ENCODE results near the gene DRICH1.

DNA sequence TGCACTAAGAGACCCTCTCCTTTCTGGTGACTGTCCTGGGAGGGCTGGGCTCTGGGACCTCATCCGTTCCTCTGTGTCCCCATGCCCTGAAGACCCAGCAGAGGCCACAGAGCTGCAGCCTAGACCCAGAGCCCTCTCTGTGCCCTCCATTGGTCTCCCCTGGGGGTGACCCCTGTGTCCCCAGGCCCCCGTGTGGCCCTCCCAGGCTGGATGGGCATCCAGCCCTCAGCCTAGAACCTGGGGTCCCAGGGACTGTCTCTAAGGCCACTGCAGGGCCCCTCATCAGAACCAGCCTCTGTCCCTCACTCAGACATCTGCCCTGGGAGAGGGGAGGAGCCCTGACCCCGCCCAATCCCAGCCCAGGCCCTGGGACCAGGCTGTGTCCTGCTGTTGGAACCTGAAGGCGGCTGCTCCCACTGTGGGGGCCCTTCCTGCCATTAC lies 57.7 kb downstream of the DRICH1 start:
- no peak for TF ChIP-seq TEAD1 (CRISPR knock-in tag; IDR thresholded peaks at IDR 0.05)
- TF ChIP-seq CTCF (IDR thresholded peaks at IDR 0.05), result no peak
- TF ChIP-seq SP1 (CRISPR knock-in tag; conservative IDR thresholded peaks at IDR 0.05), result no peak
- no peak for TF ChIP-seq CREB1 (CRISPR knock-in tag; IDR thresholded peaks at IDR 0.05)
- TF ChIP-seq, protein P1, sequence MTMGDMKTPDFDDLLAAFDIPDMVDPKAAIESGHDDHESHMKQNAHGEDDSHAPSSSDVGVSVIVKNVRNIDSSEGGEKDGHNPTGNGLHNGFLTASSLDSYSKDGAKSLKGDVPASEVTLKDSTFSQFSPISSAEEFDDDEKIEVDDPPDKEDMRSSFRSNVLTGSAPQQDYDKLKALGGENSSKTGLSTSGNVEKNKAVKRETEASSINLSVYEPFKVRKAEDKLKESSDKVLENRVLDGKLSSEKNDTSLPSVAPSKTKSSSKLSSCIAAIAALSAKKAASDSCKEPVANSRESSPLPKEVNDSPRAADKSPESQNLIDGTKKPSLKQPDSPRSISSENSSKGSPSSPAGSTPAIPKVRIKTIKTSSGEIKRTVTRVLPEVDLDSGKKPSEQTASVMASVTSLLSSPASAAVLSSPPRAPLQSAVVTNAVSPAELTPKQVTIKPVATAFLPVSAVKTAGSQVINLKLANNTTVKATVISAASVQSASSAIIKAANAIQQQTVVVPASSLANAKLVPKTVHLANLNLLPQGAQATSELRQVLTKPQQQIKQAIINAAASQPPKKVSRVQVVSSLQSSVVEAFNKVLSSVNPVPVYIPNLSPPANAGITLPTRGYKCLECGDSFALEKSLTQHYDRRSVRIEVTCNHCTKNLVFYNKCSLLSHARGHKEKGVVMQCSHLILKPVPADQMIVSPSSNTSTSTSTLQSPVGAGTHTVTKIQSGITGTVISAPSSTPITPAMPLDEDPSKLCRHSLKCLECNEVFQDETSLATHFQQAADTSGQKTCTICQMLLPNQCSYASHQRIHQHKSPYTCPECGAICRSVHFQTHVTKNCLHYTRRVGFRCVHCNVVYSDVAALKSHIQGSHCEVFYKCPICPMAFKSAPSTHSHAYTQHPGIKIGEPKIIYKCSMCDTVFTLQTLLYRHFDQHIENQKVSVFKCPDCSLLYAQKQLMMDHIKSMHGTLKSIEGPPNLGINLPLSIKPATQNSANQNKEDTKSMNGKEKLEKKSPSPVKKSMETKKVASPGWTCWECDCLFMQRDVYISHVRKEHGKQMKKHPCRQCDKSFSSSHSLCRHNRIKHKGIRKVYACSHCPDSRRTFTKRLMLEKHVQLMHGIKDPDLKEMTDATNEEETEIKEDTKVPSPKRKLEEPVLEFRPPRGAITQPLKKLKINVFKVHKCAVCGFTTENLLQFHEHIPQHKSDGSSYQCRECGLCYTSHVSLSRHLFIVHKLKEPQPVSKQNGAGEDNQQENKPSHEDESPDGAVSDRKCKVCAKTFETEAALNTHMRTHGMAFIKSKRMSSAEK (CRISPR knock-in tag; IDR thresholded peaks at IDR 0.05; ENCODE audit: borderline replicate concordance), result no peak
- no peak for TF ChIP-seq ZBTB21 (CRISPR knock-in tag; IDR thresholded peaks at IDR 0.05; ENCODE audit: borderline replicate concordance)
